SK-N-SH (cell line): ENCODE data around the gene SLC25A29. TPM values are rescaled to one million over a fixed set of nuclear protein-coding genes. Genes with fewer than 3 reads are reported as not detected.

Experiments used
- FOXJ3 ChIP-seq: sonication (generic); formaldehyde crosslinking; IDR thresholded peaks from 2 replicates; pipeline ENCODE4 v1.5.1; 2020; ENCODE audit warnings: mild to moderate bottlenecking, missing genetic modification reagents
- MXI1 ChIP-seq: IDR thresholded peaks from 2 replicates; pipeline ENCODE4 v1.6.1; 2012; ENCODE audit warnings: mild to moderate bottlenecking, low read depth, low read length, improper control_type of control experiment
- YY1 ChIP-seq: IDR thresholded peaks from 2 replicates; pipeline ENCODE4 v1.4.0; 2012; ENCODE audit warnings: low read depth, mild to moderate bottlenecking
- polyA plus RNA-seq, 3 experiments: library from polyadenylated mRNA; depleted of rRNA; stranded (reverse); fragments of >200 nt; gene quantifications; 2 replicates each; pipeline ENCODE4 v1.2.3, GENCODE V29; 2012
- small RNA-seq, 7 experiments: library from RNA; depleted of rRNA; stranded (forward); fragments of <200 nt; gene quantifications; one replicate each; pipeline ENCODE3, GENCODE V24; 2012
- TF ChIP-seq, protein P1 (sequence below): IDR thresholded peaks from 2 replicates; pipeline ENCODE4; 2012

The SLC25A29 gene
- polyA plus RNA-seq, 1 of the 3 experiments (the other 2 are of a cell fraction): 66.9 TPM

DNA sequence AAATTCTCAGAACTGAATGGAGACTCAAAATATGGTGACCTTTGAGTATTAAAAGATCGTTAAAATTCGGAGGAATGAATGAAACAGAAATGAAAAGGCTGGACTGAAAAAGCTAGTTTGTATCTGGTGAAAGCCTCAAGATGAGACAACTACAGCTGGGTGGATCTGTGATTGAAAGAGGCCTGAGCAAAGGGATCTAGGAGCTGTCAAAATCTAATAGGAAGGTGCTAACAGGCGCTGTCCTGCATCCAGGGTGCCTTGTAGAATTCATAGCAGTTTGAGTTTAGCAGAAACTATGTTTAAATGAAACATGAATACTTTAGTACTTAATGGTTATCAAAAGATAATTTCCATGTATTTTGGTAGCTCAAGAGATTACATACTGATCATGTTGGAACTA lies 65.0 kb downstream of the SLC25A29 start (continued):
- no peak for TF ChIP-seq MXI1
- TF ChIP-seq FOXJ3 (CRISPR knock-in tag): no peak
- no peak for TF ChIP-seq YY1
- TF ChIP-seq, protein P1, sequence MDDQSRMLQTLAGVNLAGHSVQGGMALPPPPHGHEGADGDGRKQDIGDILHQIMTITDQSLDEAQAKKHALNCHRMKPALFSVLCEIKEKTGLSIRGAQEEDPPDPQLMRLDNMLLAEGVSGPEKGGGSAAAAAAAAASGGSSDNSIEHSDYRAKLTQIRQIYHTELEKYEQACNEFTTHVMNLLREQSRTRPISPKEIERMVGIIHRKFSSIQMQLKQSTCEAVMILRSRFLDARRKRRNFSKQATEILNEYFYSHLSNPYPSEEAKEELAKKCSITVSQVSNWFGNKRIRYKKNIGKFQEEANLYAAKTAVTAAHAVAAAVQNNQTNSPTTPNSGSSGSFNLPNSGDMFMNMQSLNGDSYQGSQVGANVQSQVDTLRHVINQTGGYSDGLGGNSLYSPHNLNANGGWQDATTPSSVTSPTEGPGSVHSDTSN: no peak
- TF ChIP-seq, all 33 proteins: peak for 0

Small RNA genes lying within 50 kb of the gene (small RNA-seq; reads per million reads assigned to genes)
- 0.23 to 52.0 (median 33.1) reads per million in 7 experiments for gene MIR345
- gene RN7SL523P: 0 reads per million in 7 experiments

Other genes starting within 250 kb of the SLC25A29 start
- gene EVL, start 241.0 kb downstream of the SLC25A29 start, polyA plus RNA-seq (2012; rRNA removed): 34.2 and 36.5 TPM in 2 replicates
- gene DEGS2, start 146.8 kb downstream of the SLC25A29 start, polyA plus RNA-seq (2012; rRNA removed): 0.02 TPM in 2 replicates
- 18.1 and 18.6 TPM in 2 replicates for gene YY1, start 67.3 kb downstream of the SLC25A29 start, polyA plus RNA-seq (2012; rRNA removed)
- gene SLC25A47, start 16.9 kb upstream of the SLC25A29 start, polyA plus RNA-seq (2012; rRNA removed): not detected in 2 replicates
- gene WDR25, start 70.0 kb upstream of the SLC25A29 start, polyA plus RNA-seq (2012; rRNA removed): 26.8 and 33.3 TPM in 2 replicates